ENCODE measurements around the gene DMXL1.

DNA sequence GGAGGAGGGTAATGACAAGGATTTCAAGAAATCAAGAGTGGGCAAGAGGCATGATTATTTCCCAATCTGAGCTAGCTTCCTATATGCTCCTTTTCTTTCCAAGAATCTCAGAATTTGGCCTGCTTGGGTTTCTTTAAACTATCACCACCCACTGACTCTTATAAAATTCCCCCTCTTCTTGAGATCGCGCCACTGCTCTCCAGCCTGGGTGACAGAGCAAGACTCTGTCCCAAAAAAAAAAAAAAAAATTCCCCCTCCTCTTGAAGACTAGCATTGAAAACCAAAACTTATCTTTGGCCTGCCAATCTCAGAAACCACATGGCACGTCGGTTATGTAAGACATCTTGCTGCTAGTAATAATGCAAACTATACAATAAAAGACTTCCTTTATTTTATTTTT lies 3.4 kb upstream of the DMXL1 start:
- TF ChIP-seq, protein P1, sequence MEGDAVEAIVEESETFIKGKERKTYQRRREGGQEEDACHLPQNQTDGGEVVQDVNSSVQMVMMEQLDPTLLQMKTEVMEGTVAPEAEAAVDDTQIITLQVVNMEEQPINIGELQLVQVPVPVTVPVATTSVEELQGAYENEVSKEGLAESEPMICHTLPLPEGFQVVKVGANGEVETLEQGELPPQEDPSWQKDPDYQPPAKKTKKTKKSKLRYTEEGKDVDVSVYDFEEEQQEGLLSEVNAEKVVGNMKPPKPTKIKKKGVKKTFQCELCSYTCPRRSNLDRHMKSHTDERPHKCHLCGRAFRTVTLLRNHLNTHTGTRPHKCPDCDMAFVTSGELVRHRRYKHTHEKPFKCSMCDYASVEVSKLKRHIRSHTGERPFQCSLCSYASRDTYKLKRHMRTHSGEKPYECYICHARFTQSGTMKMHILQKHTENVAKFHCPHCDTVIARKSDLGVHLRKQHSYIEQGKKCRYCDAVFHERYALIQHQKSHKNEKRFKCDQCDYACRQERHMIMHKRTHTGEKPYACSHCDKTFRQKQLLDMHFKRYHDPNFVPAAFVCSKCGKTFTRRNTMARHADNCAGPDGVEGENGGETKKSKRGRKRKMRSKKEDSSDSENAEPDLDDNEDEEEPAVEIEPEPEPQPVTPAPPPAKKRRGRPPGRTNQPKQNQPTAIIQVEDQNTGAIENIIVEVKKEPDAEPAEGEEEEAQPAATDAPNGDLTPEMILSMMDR (IDR thresholded peaks at IDR 0.05): no peak
- TF ChIP-seq POLR2A (IDR thresholded peaks at IDR 0.05): no peak

All from vagina (tissue), 2 donors.